IMR-90 (cell line): ENCODE results near the gene TSSK3. TPM values are rescaled to one million over a fixed set of nuclear protein-coding genes. Genes with fewer than 3 reads are reported as not detected.

Experiments used
- CHD1 ChIP-seq: IDR thresholded peaks from 2 replicates; pipeline ENCODE4 v1.6.1; 2012; ENCODE audit warnings: low read depth, low read length, improper control_type of control experiment
- ELK1 ChIP-seq: fragments of 150-350 bp; IDR thresholded peaks from 2 replicates; pipeline ENCODE4 v1.6.1; 2016; ENCODE audit warnings: low read depth, mild to moderate bottlenecking, low read length, moderate library complexity, borderline replicate concordance
- MAFK ChIP-seq: IDR thresholded peaks from 2 replicates; pipeline ENCODE4 v1.6.1; 2012; ENCODE audit warnings: low read depth, low read length, improper control_type of control experiment
- NFE2L2 ChIP-seq: fragments of 150-350 bp; IDR thresholded peaks from 2 replicates; pipeline ENCODE4 v1.6.1; 2016; ENCODE audit warnings: low read depth, mild to moderate bottlenecking, low read length
- RCOR1 ChIP-seq: IDR thresholded peaks from 2 replicates; pipeline ENCODE4 v1.6.1; 2012; ENCODE audit warnings: mild to moderate bottlenecking, low read length, improper control_type of control experiment; ENCODE audit not compliant: insufficient replicate concordance
- RFX5 ChIP-seq: IDR thresholded peaks from 2 replicates; pipeline ENCODE4 v1.8.0; 2012; ENCODE audit warnings: low read depth, mild to moderate bottlenecking, low read length, moderate library complexity
- polyA plus RNA-seq, 3 experiments: library from polyadenylated mRNA; depleted of rRNA; stranded (reverse); fragments of >200 nt; gene quantifications; 2 replicates each; pipeline ENCODE4 v1.2.3, GENCODE V29; 2012; ENCODE audit warnings: low replicate concordance in 1 of 3
- total RNA-seq: library from RNA; depleted of rRNA; stranded (reverse); fragments of >200 nt; gene quantifications from 2 replicates; pipeline ENCODE4 v1.2.3, GENCODE V29; 2012

The TSSK3 gene
- total and polyA plus RNA-seq, 2 of the 4 experiments (the other 2 are of a cell fraction), result 0.96 TPM; not detected in 1

- TF ChIP-seq ELK1 (no peak), RFX5 (no peak), CHD1 (no peak), MAFK (no peak), RCOR1 (no peak), NFE2L2 (no peak)
Observed at GRCh38 chr1:32316903-32317277, 45.4 kb upstream of the TSSK3 start (continued).
